Lower leg skin (tissue), 4 donors: ENCODE results near the gene CFAP92. TPM values are rescaled to one million over a fixed set of nuclear protein-coding genes. Genes with fewer than 3 reads are reported as not detected.

Experiments
- DNase-seq, 2 donors: peaks; one replicate each; pipeline ENCODE4 v3.0.0-alpha.2; 2019; ENCODE audit warnings: low spot score in 2 of 2
- H3K4me3 ChIP-seq: fragments of 200-600 bp; sonication (generic); 2 replicates; pipeline ENCODE4 v1.5.1; 2017; ENCODE audit warnings: mild to moderate bottlenecking, low read depth; ENCODE audit not compliant: poor library complexity, severe bottlenecking
- CTCF ChIP-seq, 3 donors: fragments of 450-650 bp; IDR thresholded peaks; one replicate each; pipeline ENCODE4 v1.5.1; 2016; ENCODE audit warnings: antibody characterized with exemption in 3 of 3, mild to moderate bottlenecking in 3 of 3, moderate library complexity in 2 of 3
- POLR2A ChIP-seq, 2 donors: fragments of 450-650 bp; IDR thresholded peaks; one replicate each; pipeline ENCODE4 v1.6.1; 2016 to 2017; ENCODE audit warnings: antibody characterized with exemption in 2 of 2, mild to moderate bottlenecking in 1 of 2, moderate library complexity in 1 of 2
- WGBS, 2 donors: methylation state at CpG; one replicate each; pipeline ENCODE4 v1.1.5; 2018; 5-methylcytosine and 5-hydroxymethylcytosine counted together
- intact Hi-C: fragments of 100-400 bp; cut with DNase I; formaldehyde crosslinking; loops from one replicate; pipeline ENCODE4 v1.15.0; 2023; ENCODE audit warnings: low total_unique reads
- total RNA-seq, 4 donors: library from RNA; depleted of rRNA; stranded (reverse); fragments of >200 nt; gene quantifications; one replicate each; pipeline ENCODE4 v1.1.0, GENCODE V29; 2016

CFAP92 gene
- total RNA-seq, 4 donors from 2014 or later, result 0.19 to 0.59 (median 0.25) TPM

GRCh38 chr3:128969993-128970739 is 23.7 kb downstream of the CFAP92 start:
- intact Hi-C loops, result loop anchor here (10.0 kb wide), 1 partner anchor 275 kb away; the partner anchor contains the start of gene COPG1
- no peak overlapping the region for H3K4me3 ChIP-seq

GRCh38 chr3:128967748-128968355 is 26.0 kb downstream of the CFAP92 start:
- intact Hi-C loops, result no loop called here
- TF ChIP-seq POLR2A (IDR thresholded peaks at IDR 0.05), result no peak
- no peak for TF ChIP-seq CTCF (IDR thresholded peaks at IDR 0.05)

More at GRCh38 chr3:128969993-128970739, 23.7 kb downstream of the CFAP92 start:
- TF ChIP-seq CTCF (IDR thresholded peaks at IDR 0.05), result peak in 1 of 3 donors; percentile 87
- TF ChIP-seq POLR2A (IDR thresholded peaks at IDR 0.05), result no peak
- no peak for DNase-seq
- 8 to 12% methylated on average over 12 of the region's 12 CpGs for WGBS, 2 donors

GRCh38 chr3:128965818-128966217 is 28.1 kb downstream of the CFAP92 start:
- 62 to 64% methylated on average over 3 of the region's 3 CpGs for WGBS, 2 donors
- intact Hi-C loops, result no loop called here
- TF ChIP-seq POLR2A (IDR thresholded peaks at IDR 0.05) (no peak), CTCF (IDR thresholded peaks at IDR 0.05) (no peak)
- no peak overlapping the region for H3K4me3 ChIP-seq
- no peak for DNase-seq

More at GRCh38 chr3:128967748-128968355, 26.0 kb downstream of the CFAP92 start:
- DNase-seq, result no peak
- 71 to 80% methylated on average over 6 of the region's 6 CpGs for WGBS, 2 donors
- H3K4me3 ChIP-seq, result no peak overlapping the region

GRCh38 chr3:128965280-128965679 is 28.6 kb downstream of the CFAP92 start:
- no peak for DNase-seq
- 83 to 89% methylated on average over 9 of the region's 9 CpGs for WGBS, 2 donors
- no peak overlapping the region for H3K4me3 ChIP-seq
- intact Hi-C loops, result no loop called here
- TF ChIP-seq POLR2A (IDR thresholded peaks at IDR 0.05) (no peak), CTCF (IDR thresholded peaks at IDR 0.05) (no peak)

GRCh38 chr3:128956440-128956839 is 37.4 kb downstream of the CFAP92 start:
- DNase-seq, result no peak
- TF ChIP-seq POLR2A (IDR thresholded peaks at IDR 0.05), result no peak
- intact Hi-C loops, result no loop called here
- H3K4me3 ChIP-seq, result no peak overlapping the region
- 98 to 100% methylated on average over 2 of the region's 2 CpGs for WGBS, 2 donors

- WGBS, 2 donors, result 63 to 70% methylated on average over 15 of the region's 15 CpGs
- DNase-seq, result peak in 1 of 2 donors; percentile 64
Observed at GRCh38 chr3:128950223-128950938, 43.5 kb downstream of the CFAP92 start.

More at GRCh38 chr3:128950223-128950938, 43.5 kb downstream of the CFAP92 start:
- TF ChIP-seq CTCF (IDR thresholded peaks at IDR 0.05) (no peak), POLR2A (IDR thresholded peaks at IDR 0.05) (no peak)
- intact Hi-C loops, result no loop called here
- no peak overlapping the region for H3K4me3 ChIP-seq
